ENCODE results near the gene SPTLC1. TPM values are rescaled to one million over a fixed set of nuclear protein-coding genes. Genes with fewer than 3 reads are reported as not detected.
"Not testable (repeated sequence)": the region's sequence is repeated elsewhere in the genome, so short reads cannot be mapped to it uniquely, and the experiment has no call there.

Gene SPTLC1
- polyA plus RNA-seq, 1 donor from 2014 or later, result 74.8 TPM

DNA sequence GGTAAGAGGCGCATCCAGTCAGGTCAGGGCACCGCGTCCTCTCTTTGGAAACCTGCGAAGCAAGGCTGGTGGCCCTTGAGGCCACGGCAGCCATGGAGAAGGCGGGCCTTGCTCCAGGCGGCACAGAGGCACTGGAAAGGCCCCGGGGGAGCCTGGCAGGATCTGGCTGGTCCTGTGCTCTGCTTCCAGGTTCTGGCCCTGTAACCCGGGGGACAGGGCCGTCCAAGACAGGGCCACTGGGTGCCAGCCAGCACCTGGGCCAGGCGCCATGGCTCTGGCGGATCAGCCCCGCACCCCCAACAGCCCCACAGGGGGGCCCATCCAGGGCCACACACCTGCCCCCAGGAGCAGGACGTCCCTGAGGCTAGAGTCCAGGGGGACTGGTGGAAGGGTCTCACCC lies 11.6 kb downstream of the SPTLC1 start:
- not testable (repeated sequence) for H3K9me2 ChIP-seq (ENCODE audit: insufficient read depth, low read length); H3K9me3 ChIP-seq (ENCODE audit: low read length); H3K27me3 ChIP-seq (ENCODE audit: insufficient read depth, low read depth, low read length); H3K27ac ChIP-seq (ENCODE audit: low read length); H3K79me2 ChIP-seq (replicated peaks; ENCODE audit: insufficient read depth, low read length); H3K36me3 ChIP-seq (ENCODE audit: insufficient read depth, low read length); H3K4me2 ChIP-seq (ENCODE audit: low read length); H3K4me3 ChIP-seq (ENCODE audit: low read length); H4K20me1 ChIP-seq (ENCODE audit: insufficient read depth); H2AFZ ChIP-seq (ENCODE audit: low read depth, low read length); H3F3A ChIP-seq (ENCODE audit: insufficient read depth, low read length, poor library complexity, severe bottlenecking); H3K9ac ChIP-seq (ENCODE audit: low read length)

DNA sequence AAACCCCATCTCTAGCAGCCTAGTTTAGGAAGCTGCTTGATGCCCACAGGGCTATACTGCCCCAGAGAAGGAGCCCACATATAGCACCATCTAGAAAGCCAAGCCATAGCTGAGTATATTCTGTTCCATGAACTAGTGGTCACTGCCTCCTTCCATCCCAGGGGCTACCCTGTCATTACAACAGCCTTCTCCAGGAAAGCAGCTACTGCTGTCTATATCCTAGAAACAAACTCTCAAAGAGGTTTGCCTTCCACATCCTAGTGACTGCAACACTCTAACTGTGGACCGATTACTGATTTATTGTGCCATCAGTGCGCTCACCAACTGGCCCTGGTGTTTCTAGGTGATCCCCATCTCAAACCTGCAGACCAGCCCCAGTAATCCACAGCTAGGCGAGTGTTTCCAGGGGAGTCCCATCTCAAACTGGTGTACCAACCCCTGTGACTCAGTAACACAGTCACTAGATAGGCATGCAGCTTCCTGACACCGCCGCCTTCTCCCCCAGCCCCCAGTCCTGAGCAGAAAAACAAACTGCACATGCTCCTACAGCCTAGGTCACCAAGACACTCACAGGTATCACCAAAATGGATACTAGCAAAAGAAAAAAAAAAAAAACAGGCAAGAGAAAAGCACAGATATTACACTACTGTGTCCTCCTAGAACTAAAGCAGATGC lies 14.8 kb downstream of the SPTLC1 start:
- no peaks in the 10 kb centered on the region for H4K20me1 ChIP-seq (ENCODE audit: insufficient read depth)
- TF ChIP-seq, protein P1, sequence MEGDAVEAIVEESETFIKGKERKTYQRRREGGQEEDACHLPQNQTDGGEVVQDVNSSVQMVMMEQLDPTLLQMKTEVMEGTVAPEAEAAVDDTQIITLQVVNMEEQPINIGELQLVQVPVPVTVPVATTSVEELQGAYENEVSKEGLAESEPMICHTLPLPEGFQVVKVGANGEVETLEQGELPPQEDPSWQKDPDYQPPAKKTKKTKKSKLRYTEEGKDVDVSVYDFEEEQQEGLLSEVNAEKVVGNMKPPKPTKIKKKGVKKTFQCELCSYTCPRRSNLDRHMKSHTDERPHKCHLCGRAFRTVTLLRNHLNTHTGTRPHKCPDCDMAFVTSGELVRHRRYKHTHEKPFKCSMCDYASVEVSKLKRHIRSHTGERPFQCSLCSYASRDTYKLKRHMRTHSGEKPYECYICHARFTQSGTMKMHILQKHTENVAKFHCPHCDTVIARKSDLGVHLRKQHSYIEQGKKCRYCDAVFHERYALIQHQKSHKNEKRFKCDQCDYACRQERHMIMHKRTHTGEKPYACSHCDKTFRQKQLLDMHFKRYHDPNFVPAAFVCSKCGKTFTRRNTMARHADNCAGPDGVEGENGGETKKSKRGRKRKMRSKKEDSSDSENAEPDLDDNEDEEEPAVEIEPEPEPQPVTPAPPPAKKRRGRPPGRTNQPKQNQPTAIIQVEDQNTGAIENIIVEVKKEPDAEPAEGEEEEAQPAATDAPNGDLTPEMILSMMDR (IDR thresholded peaks at IDR 0.05; ENCODE audit: poor library complexity, severe bottlenecking), result no peak
- TF ChIP-seq SMC3 (conservative IDR thresholded peaks at IDR 0.05; ENCODE audit: poor library complexity), result no peak
- TF ChIP-seq REST (IDR thresholded peaks at IDR 0.05; ENCODE audit: borderline replicate concordance), result no peak
- TF ChIP-seq MXI1 (conservative IDR thresholded peaks at IDR 0.05; ENCODE audit: poor library complexity, severe bottlenecking), result no peak
- TF ChIP-seq EP300 (conservative IDR thresholded peaks at IDR 0.05; ENCODE audit: poor library complexity, severe bottlenecking), result no peak
- no peak overlapping the region for H3K27ac ChIP-seq (ENCODE audit: low read length)
- no peaks in the 10 kb centered on the region for H3K36me3 ChIP-seq (ENCODE audit: insufficient read depth, low read length)
- no peak overlapping the region for H3K4me2 ChIP-seq (ENCODE audit: low read length)
- H3K79me2 ChIP-seq (replicated peaks; ENCODE audit: insufficient read depth, low read length), result no peaks in the 10 kb centered on the region
- H3K4me3 ChIP-seq (ENCODE audit: low read length), result no peak overlapping the region
- H2AFZ ChIP-seq (ENCODE audit: low read depth, low read length), result no peak overlapping the region
- no peaks in the 10 kb centered on the region for H3K9me3 ChIP-seq (ENCODE audit: low read length)
- no peaks in the 10 kb centered on the region for H3K27me3 ChIP-seq (ENCODE audit: insufficient read depth, low read depth, low read length)
- no peaks in the 10 kb centered on the region for H3K9me2 ChIP-seq (ENCODE audit: insufficient read depth, low read length)
- no peaks in the 10 kb centered on the region for H3F3A ChIP-seq (ENCODE audit: insufficient read depth, low read length, poor library complexity, severe bottlenecking)
- no peak overlapping the region for H3K9ac ChIP-seq (ENCODE audit: low read length)

GRCh38 chr9:92098638-92099037 lies 16.6 kb downstream of the SPTLC1 start:
- no peak overlapping the region for H2AFZ ChIP-seq (ENCODE audit: low read depth, low read length)
- TF ChIP-seq POLR2AphosphoS5 (IDR thresholded peaks at IDR 0.05) (no peak), RAD21 (conservative IDR thresholded peaks at IDR 0.05) (no peak), REST (IDR thresholded peaks at IDR 0.05; ENCODE audit: borderline replicate concordance) (no peak), MXI1 (conservative IDR thresholded peaks at IDR 0.05; ENCODE audit: poor library complexity, severe bottlenecking) (no peak), EP300 (conservative IDR thresholded peaks at IDR 0.05; ENCODE audit: poor library complexity, severe bottlenecking) (no peak), SMC3 (conservative IDR thresholded peaks at IDR 0.05; ENCODE audit: poor library complexity) (no peak), TAF1 (IDR thresholded peaks at IDR 0.05; ENCODE audit: low read depth) (no peak), EZH2 (IDR thresholded peaks at IDR 0.05; ENCODE audit: borderline replicate concordance, insufficient read depth, low read length, poor library complexity, severe bottlenecking) (no peak)
- TF ChIP-seq, protein P1 (IDR thresholded peaks at IDR 0.05; ENCODE audit: poor library complexity, severe bottlenecking), result no peak
- no peaks in the 10 kb centered on the region for H4K20me1 ChIP-seq (ENCODE audit: insufficient read depth)
- no peaks in the 10 kb centered on the region for H3K79me2 ChIP-seq (replicated peaks; ENCODE audit: insufficient read depth, low read length)
- no peaks in the 10 kb centered on the region for H3K9me3 ChIP-seq (ENCODE audit: low read length)
- H3K27ac ChIP-seq (ENCODE audit: low read length), result no peak overlapping the region
- H3F3A ChIP-seq (ENCODE audit: insufficient read depth, low read length, poor library complexity, severe bottlenecking), result no peaks in the 10 kb centered on the region
- H3K36me3 ChIP-seq (ENCODE audit: insufficient read depth, low read length), result no peaks in the 10 kb centered on the region
- H3K9ac ChIP-seq (ENCODE audit: low read length), result no peak overlapping the region
- H3K4me2 ChIP-seq (ENCODE audit: low read length), result no peak overlapping the region
- H3K9me2 ChIP-seq (ENCODE audit: insufficient read depth, low read length), result no peaks in the 10 kb centered on the region
- H3K4me3 ChIP-seq (ENCODE audit: low read length), result no peak overlapping the region
- H3K27me3 ChIP-seq (ENCODE audit: insufficient read depth, low read depth, low read length), result no peaks in the 10 kb centered on the region
